ENCODE results near the gene PCDH19. TPM values are rescaled to one million over a fixed set of nuclear protein-coding genes. Genes with fewer than 3 reads are reported as not detected.

PCDH19 gene
- total RNA-seq, 1 donor from 2014 or later: under 0.01 TPM

DNA sequence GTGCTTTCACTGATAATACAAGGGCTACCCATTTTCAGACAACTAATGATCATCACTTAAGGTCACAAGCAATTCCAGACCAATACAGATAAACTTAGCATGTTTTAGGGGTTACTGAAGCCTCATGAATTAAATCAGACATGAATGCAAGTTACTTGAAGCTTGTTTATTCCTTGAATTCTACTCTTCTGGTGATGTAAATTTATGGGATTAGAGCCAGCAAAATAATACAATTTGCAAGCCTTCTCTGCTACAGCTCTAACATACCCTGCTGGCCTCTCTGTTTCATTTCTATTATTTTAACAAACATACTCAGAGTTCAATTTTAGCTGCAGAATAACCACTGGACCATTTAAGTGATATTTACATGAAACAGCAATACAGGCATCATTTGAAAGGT, 60.7 kb downstream of the PCDH19 start:
- no peak for FAIRE-seq

DNA sequence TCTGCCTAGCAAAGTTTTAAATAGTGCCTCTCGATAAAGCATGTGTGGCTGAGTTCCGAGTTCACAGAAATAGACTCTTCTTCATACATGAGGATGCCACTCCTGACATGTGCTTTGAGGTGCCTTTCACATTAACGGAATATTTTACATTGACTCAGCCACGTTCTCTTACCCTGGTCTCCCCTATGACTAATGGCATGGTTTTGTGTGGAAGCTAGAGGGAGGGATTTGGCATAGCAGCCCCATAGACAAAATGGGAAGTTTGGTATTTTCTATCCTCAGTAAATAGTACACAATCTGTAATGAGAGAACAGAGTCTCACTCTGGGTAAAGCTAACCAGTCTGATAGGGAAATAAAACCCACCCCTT, 68.9 kb downstream of the PCDH19 start:
- TF ChIP-seq CTCF (IDR thresholded peaks at IDR 0.05; ENCODE audit: insufficient read depth, low read length, severe bottlenecking): no peak
- DNase-seq (ENCODE audit: low read depth): no peak
- Histone ChIP-seq H3K36me3 (ENCODE audit: control insufficient read depth, insufficient read depth, low read length) (no peaks in the 10 kb centered on the region), H3K27me3 (ENCODE audit: control insufficient read depth, insufficient read depth, low read length) (no peaks in the 10 kb centered on the region), H3K4me3 (ENCODE audit: low read depth, low read length) (no peak overlapping the region)
- FAIRE-seq: no peak

More for the DNA sequence above, 60.7 kb downstream of the PCDH19 start:
- no peaks in the 10 kb centered on the region for H3K36me3 ChIP-seq (ENCODE audit: control insufficient read depth, insufficient read depth, low read length)
- no peak for DNase-seq (ENCODE audit: low read depth)
- no peaks in the 10 kb centered on the region for H3K27me3 ChIP-seq (ENCODE audit: control insufficient read depth, insufficient read depth, low read length)
- TF ChIP-seq CTCF (IDR thresholded peaks at IDR 0.05; ENCODE audit: insufficient read depth, low read length, severe bottlenecking): no peak
- no peak overlapping the region for H3K4me3 ChIP-seq (ENCODE audit: low read depth, low read length)

- TF ChIP-seq CTCF (IDR thresholded peaks at IDR 0.05; ENCODE audit: insufficient read depth, low read length, severe bottlenecking): no peak
- H3K36me3 ChIP-seq (ENCODE audit: control insufficient read depth, insufficient read depth, low read length): no peaks in the 10 kb centered on the region
- no peaks in the 10 kb centered on the region for H3K27me3 ChIP-seq (ENCODE audit: control insufficient read depth, insufficient read depth, low read length)
- H3K4me3 ChIP-seq (ENCODE audit: low read depth, low read length): no peak overlapping the region
- FAIRE-seq (no peak), DNase-seq (ENCODE audit: low read depth) (no peak)
These were observed 69.5 kb downstream of the PCDH19 start for GRCh38 chrX:100340491-100341141.

DNA sequence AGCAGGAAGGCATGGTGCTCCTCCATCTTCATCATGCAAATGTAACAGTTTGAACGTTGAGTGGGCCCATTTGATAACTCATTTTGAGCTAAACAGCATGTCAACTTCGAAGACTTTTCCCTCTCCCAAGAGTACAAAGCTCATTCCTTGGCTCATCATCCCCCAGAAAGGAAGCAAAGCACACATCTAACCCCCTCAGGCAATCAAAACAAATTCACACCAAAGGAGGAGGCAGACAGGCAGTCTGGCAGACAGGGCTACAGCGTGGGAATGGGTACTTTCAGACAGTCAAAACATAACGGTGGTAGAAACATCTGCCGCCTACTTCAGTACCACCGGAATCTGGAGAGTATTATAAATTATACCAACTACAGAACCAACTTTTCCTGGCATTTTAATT, 81.7 kb downstream of the PCDH19 start:
- TF ChIP-seq CTCF (IDR thresholded peaks at IDR 0.05; ENCODE audit: insufficient read depth, low read length, severe bottlenecking): no peak
- Histone ChIP-seq H3K4me3 (ENCODE audit: low read depth, low read length) (no peak overlapping the region), H3K27me3 (ENCODE audit: control insufficient read depth, insufficient read depth, low read length) (no peaks in the 10 kb centered on the region), H3K36me3 (ENCODE audit: control insufficient read depth, insufficient read depth, low read length) (no peaks in the 10 kb centered on the region)
- no peak for FAIRE-seq
- DNase-seq (ENCODE audit: low read depth): no peak

- no peak for FAIRE-seq
- H3K4me3 ChIP-seq (ENCODE audit: low read depth, low read length): no peak overlapping the region
- H3K36me3 ChIP-seq (ENCODE audit: control insufficient read depth, insufficient read depth, low read length): no peaks in the 10 kb centered on the region
- no peaks in the 10 kb centered on the region for H3K27me3 ChIP-seq (ENCODE audit: control insufficient read depth, insufficient read depth, low read length)
- no peak for TF ChIP-seq CTCF (IDR thresholded peaks at IDR 0.05; ENCODE audit: insufficient read depth, low read length, severe bottlenecking)
- no peak for DNase-seq (ENCODE audit: low read depth)
These were observed 90.4 kb downstream of the PCDH19 start for GRCh38 chrX:100319716-100320115.

DNA sequence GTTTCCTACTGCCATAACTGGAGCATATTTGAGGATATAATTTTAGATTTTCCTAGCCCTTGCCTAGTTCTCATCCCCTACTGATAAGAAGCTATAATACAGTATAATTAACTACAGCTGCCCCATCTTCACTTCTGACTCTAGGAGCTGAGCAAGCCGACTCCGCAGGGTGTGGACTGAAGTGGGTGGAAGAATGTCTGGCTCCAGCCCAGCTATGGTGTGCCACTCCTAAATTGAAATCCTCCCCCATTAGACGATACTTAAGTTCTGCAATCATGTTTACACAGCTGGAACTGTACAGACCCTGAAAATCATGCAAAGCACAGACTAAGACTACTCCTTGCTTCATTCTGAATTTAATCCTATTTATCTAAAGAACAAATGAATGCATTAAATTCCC, 93.1 kb downstream of the PCDH19 start:
- H3K4me3 ChIP-seq (ENCODE audit: low read depth, low read length): no peak overlapping the region
- H3K36me3 ChIP-seq (ENCODE audit: control insufficient read depth, insufficient read depth, low read length): no peaks in the 10 kb centered on the region
- no peak for TF ChIP-seq CTCF (IDR thresholded peaks at IDR 0.05; ENCODE audit: insufficient read depth, low read length, severe bottlenecking)
- DNase-seq (ENCODE audit: low read depth) (peak; percentile 44), FAIRE-seq (no peak)
- no peaks in the 10 kb centered on the region for H3K27me3 ChIP-seq (ENCODE audit: control insufficient read depth, insufficient read depth, low read length)

Measured in bronchial epithelial cell (primary cell).